ENCODE results near the gene MOXD1.
"Not testable (repeated sequence)": the region's sequence is repeated elsewhere in the genome, so short reads cannot be mapped to it uniquely, and the experiment has no call there.

The MOXD1 gene

GRCh38 chr6:132275066-132275970, 126.0 kb downstream of the MOXD1 start:
- no peak for DNase-seq (ENCODE audit: low spot score)
- TF ChIP-seq CTCF (IDR thresholded peaks at IDR 0.05; ENCODE audit: extremely low read depth, missing control alignments), result no peak

GRCh38 chr6:132272776-132273175, 128.5 kb downstream of the MOXD1 start:
- no peak for DNase-seq (ENCODE audit: low spot score)
- TF ChIP-seq CTCF (IDR thresholded peaks at IDR 0.05; ENCODE audit: extremely low read depth, missing control alignments), result no peak

- DNase-seq (ENCODE audit: low spot score), result no peak
- no peak for TF ChIP-seq CTCF (IDR thresholded peaks at IDR 0.05; ENCODE audit: extremely low read depth, missing control alignments)
These were observed 130.4 kb downstream of the MOXD1 start for GRCh38 chr6:132270726-132271402.

GRCh38 chr6:132268666-132269065, 132.6 kb downstream of the MOXD1 start:
- DNase-seq (ENCODE audit: low spot score), result not testable (repeated sequence)

GRCh38 chr6:132268209-132268608, 133.1 kb downstream of the MOXD1 start:
- DNase-seq (ENCODE audit: low spot score), result no peak
- TF ChIP-seq CTCF (IDR thresholded peaks at IDR 0.05; ENCODE audit: extremely low read depth, missing control alignments), result no peak

- no peak for DNase-seq (ENCODE audit: low spot score)
- TF ChIP-seq CTCF (IDR thresholded peaks at IDR 0.05; ENCODE audit: extremely low read depth, missing control alignments), result no peak
These were observed 135.7 kb downstream of the MOXD1 start for GRCh38 chr6:132265451-132266097.

- no peak for TF ChIP-seq CTCF (IDR thresholded peaks at IDR 0.05; ENCODE audit: extremely low read depth, missing control alignments)
- no peak for DNase-seq (ENCODE audit: low spot score)
These were observed 137.2 kb downstream of the MOXD1 start for GRCh38 chr6:132264021-132264500.
